NCI-H1417 treated with DMSO at 0.1 percent for 48 hours (cell line): ENCODE results near the gene CYP27C1.

Experiments used
- DNase-seq: peaks from one replicate; lab custom pipeline; 2025; lab: John Stamatoyannopoulos, UW

Gene CYP27C1

DNA sequence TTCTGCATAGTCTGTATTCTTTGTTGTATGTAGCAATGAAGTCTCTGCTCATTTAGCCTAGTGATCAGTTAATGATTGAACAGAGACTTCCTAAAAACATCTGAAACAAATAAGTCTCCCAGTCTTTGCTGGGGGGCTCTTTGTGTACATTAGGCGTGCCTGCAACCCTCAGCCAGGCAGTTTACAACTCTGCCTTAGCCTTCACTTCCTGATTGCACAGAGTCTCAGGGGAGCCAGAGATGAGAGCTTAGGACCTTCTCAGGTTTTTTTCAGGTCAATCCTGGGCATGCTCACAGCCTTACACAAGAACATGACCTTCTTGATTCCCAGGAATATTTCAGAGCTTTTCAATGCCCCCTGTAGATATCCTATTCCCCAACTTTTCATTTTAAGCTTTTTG is 69.1 kb downstream of the CYP27C1 start:
- no peak for DNase-seq

DNA sequence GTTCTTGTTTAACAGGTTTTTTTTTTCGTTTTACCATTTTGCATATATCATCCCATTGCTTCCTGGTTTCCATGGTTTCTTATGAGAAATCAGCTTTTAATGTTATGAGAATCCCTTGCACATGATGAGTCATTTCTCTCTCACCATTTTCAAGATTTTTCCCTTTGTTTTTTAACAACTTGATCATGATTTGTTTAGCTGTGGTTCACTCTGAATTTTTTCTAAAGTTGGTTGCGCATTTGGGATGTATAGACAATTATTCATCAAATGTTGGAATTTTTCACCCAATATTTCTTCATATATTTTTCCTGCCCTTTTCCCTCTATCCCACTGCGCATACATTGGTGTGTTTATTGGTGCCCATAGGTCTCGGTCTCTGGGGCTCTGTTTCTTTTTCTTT is 70.7 kb downstream of the CYP27C1 start:
- no peak for DNase-seq

DNA sequence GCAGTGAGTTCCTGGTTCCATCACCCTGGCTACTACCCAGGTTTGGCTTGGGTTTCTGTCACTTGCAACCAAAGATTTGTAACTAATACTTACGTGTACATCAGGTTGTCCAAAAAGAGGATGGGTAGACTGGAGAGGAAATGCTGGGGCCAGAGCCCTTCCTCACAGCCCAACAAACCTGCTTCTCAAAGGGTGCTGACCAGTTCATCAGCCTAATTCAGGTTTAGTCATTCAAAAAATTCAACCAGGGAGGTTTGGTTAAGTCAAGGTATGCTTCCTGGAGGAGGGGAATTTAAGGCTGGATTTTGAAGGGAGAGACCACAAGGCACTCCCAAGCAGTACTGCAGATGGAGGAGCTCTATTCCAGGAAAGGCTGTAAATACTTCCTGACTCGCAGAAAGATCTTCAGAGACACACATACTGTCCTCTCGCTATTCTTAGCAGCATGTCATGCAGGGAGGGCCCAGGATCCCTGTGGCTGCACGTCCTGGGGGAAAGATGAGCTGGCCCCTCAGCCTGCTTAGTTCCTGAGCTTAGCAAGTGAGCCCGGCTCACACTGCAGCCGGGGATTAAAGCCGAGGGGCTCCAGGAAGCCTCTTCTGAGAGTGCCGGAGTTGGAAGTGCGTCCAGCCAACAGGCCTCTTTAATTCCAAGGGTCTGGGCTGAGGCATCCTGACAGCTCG is 73.1 kb downstream of the CYP27C1 start:
- DNase-seq: no peak

DNA sequence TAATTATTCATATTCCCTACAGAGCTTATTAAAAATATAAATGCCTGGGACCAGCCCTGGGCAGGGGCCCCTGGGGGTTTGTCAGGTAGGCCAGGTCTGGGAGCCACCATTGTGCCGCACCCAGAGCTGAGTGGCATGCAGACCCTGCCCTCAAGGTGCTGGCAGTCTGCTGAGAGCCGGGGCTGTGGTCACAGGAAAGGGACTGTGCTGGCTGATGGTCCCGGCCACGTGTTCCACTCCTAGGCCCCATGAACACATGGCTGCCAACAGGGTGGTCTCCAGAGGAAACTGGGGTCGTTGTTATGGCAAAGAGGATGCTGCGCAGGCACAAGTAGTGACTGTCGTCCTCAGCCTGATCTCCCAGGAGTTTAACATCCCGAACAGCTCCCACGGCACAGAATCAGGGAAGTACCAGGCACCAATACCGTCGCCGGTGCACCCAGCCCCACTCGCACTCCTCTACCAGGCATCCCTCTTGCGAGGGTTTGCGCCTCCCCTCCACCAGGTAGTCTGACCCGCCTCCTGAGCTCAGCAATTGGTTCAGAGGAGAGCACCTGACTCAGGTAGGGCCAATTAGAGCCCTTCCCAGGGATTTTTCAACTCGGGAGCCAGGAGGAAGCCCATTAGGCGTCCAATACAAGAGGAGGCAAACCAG is 73.9 kb downstream of the CYP27C1 start:
- DNase-seq: no peak

DNA sequence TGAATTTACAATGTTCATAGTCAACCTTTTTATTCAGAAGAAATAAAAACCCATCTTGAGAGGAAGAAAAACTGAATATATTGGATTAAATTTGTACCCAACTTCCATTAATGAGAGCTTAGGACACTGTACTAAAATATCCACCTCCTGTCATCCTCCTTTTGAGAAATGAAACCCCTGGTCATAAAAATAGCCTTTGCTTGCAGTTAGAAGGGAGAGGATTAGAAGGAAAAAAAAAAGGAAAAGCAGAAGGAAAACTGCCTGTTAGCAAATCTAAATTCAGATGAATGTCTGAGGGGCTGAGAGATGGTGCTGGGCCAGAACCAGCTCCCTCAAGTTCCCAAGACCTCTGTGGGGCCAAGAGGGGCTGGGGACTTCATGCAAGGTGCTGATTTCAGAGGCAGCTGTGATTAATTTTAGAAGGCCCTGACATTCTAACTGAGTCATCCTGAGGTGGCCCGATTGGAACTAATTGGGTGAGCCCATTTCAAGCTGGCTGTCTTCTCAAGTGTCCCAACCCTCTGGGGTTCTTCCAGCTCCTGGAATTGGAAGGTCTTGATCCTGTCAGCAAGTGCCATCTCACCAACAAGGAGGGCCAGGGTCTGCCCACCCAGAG is 74.7 kb downstream of the CYP27C1 start:
- no peak for DNase-seq

DNA sequence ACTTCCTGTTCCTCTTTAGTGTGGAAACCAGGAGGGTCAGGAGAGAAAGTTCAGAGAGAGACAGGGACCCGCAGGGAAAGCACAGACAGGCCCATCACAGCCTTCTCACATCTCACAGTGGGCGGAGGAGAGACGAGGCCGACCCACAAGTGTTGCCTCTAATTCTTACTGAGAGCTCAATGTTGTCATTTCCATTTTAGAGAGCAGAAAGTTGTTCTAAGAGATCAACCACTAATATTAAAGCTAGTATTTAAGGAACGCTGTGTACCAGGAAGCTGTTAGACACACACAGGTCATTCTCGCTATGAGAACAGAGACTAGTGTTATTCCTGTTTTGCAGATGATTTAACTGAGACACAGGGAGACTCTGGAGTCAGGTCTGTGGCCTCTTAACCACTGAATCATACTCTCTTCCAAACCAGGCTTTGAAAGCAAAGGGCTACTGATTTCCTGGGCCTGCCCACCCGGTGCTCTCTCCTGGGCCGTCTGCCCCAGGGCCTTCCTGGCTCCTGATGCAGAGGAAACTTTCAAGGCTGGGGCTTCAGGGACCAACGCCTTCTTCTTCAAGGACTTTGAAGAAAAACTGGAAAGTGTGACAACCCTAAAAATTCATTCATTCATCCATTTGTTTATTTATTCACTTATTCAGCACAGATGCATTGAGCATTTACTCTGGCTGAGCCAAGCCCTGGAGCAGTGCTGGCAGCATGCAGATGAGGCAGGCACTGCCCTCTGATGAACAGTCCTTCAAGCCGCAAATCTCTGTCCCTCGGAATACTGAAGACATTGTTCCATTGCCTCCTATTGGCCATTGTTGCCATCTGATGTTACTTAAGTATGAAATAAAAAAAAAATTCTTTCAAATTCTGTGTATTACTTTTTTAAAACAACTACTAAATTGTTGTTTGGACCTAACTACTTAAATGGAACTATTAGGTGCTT is 76.0 kb downstream of the CYP27C1 start:
- no peak for DNase-seq

DNA sequence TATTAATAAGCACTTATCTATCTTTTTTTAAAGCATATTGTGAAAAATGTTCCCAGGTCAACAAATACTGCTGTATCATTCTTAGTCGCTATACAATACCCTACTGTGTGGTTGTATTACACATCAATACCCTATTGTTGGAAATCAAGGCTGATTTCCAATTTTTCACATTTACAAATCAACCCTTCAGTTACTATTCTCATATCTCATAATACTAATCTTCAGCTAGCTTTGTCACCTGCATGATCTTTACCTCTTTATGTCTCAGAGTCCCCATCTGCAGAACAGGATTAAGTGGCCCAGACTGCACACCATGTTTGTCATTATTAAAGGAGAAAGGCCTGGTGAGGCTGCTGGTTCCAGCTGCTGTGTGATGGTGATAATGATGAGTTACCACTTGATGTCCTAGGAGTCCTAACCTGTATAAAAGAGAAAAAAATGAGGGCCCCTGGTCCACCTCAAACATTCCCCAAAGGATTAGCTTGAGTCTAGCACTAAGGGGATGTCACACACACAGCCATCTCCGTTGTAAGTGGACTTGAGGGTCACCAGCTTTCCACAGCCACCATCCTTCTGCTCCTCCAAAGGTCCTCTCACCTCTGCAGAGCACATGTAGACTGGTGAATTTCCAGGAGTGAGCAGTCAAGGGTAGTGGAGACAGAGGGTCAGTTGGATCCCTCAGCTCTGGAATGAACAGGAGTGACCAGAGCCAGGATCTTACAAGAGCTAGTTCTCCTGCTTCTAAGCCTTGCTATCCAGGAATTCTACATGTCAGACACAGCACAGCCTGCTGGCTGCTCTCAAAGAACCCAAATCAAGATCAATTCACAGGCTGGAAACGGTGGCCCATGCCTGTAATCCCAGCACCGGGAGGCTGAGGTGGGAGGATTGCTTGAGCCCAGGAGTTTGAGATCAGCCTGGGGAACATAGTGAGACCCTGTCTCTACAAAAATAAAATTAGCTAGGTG is 77.2 kb downstream of the CYP27C1 start:
- no peak for DNase-seq

DNA sequence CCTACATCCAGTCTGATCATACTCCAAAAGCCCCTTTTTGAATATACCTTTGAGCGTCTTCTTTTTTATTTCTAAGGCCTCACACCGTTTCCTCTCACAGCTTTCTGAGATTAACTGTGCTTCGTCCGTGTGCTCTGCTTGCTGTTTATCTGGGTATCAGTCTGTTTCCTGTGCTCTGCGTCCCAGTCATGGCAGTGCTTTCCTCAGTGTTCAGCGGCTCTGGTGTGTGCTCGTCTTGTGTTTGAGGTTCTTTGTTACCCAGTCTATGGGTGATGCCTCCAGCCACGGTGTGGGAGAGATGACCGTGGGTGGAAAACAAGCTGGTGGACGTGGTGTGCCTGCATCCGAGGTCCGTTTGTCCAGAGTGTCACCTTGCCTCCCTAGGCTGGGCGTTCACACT is 79.6 kb downstream of the CYP27C1 start:
- no peak for DNase-seq

DNA sequence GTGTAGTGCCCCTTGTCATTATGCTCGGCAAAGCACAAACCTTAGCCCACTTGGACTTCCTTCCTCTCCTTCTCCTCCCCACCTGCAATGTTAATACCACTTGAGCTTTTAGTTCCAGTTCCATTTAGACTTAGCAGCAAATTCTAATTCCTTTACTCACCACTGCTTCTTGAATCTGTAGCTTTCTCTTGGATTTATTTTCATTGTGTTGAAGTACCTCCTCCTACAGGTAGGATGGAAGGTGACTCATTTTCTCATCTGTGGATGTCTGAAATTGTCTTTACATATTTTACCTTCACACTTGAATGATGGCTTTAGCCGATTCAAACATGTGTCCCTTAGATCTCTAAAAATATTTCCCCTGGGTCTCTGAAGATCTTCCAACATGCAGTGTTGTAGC is 80.3 kb downstream of the CYP27C1 start:
- DNase-seq: no peak

DNA sequence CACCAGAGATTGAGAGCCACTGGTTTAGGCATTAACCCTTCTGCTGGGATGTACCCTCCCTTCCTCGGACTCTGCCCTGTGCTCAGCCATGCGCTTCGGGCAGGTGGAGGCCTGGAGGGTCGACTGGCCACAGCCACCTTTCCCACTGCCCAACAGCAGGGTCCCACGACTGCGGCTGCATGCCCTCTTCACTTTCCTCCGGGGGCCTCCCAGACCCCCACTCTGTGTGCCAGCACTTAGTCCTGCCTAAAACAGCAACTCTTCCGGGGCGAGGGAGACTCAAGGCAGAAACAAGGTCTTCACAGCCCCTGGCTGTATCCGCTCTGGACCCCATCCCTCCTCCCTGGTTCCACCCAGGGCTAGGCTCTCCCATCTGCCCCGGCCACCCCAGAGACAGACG is 81.8 kb downstream of the CYP27C1 start:
- no peak for DNase-seq

DNA sequence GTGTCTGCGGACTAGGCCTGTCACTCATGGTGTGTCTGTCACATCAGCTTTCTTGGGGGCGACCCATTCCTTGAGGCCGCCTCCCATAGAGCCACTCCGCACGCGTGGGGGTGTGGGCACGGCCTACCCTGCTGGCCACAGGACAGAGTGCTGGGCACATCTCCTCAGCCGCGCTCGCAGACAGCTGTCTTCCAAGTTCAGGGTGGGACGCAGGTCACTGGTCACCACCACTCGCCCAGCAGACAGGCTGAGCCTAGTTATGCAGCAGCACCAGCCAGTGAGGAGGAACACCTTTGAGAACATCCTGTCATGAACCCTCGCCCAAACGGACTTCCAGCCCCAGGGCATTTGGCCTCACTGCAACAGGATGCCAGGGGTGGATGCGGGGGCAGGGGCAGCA is 82.4 kb downstream of the CYP27C1 start:
- no peak for DNase-seq

DNA sequence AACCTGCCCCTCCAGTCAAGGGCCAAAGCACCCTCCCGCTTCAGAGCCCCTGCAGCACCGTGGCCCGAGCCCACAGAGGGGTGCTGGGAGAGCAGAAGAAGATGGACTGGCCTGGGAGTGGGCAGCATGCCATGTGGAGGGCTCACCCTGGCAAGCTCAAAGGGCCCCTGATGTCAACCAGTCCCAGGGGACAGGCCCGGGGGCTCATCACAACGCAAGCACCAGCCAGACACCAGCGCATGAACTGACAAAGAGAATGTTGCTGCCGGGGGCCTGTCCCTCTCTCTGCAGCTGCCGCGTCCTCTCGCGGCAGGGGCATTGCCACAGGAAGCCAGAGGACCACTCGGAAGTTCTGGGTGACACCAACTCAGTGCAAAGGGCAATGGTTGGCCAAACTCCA is 82.9 kb downstream of the CYP27C1 start:
- DNase-seq: no peak

DNA sequence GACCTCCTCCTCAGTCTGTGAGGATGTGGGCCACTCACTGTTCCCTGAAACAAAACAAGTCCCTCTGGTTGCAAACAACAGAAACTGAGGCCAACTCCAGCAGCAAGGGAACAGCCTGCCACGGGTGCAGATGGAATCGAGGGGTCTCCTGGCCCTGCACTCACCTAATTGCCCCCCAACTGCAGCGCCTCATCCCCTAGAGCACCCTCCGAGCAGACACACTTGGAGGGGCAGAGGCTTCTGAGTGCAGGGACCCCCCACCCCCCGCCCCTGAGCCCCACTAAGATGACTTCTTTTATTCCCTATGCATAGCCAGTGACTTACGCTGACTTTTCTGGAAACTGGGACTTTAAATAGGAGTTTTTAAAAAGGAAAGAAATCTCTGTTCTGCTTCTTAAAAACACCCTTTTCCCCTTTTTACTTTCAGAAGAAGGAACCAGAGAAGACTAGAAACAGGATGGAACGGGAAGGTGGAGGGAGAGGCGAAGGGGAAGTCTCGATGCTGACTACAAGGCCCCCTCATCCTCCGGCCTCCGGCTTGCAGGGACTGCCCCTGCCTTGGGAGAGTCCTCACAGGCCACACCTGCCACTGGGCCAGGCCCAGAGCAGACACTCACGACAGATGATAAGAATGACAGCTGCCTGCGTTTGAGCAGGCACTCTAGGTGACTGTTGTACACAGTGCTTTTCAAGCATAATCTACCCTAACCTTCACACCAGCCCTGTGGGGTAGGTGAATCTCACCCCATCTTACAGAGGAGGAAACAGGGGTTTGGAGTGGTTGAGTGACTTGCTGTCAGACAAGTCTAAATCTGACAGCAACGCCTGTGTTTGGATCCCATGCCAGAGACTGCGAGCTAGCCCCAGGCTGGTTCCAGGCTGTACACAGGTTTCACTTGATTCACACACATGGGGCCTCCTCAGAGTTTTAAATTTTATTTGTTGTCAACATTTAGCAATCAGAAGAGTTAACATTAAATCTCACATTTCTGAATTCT is 85.0 kb downstream of the CYP27C1 start:
- DNase-seq: no peak

DNA sequence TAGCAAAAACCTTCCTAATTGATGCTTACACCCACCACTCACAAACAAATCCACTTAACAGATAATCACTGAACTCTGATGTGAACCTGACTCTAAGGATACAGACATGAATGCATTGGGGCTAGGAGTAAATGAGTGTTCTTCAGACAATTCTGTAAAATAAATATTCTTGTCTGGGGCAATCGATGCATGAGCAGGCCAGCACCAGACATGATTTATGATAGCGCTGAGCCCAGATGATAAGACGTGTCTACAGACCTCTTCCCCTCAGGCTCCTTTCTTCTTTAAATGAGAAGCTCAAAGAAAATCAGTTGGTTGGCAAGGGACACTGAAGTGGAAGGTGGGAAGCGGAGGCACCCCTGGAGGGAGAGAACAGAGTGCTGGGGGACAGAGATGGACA is 85.9 kb downstream of the CYP27C1 start:
- no peak for DNase-seq
